Stimulated activated naive CD8-positive, alpha-beta T cell treated with anti-CD3 and anti-CD28 coated beads, Interleukin-15, amount 100 ng/mL, for 72 hours (primary cell): ENCODE measurements around the gene SS18L1.
A peak's percentile ranks its signal among the peaks of the same experiment; 100 is the strongest.

Experiments used
- ATAC-seq: fragments of 150-1000 bp; cut with Tn5 transposase; 2 replicates; pipeline ENCODE4 v1.10.0; 2021; ENCODE audit warnings: mild to moderate bottlenecking, moderate library complexity
- DNase-seq, 2 donors: peaks; one replicate each; pipeline ENCODE4 v3.0.0; 2021 to 2022
- H3K27ac Mint-ChIP-seq, 2 donors: one replicate each; pipeline ENCODE4 v1.8.0; 2022; ENCODE audit warnings: mild to moderate bottlenecking in 2 of 2, mixed read lengths in 2 of 2, moderate library complexity in 2 of 2
- H3K27me3 Mint-ChIP-seq: one replicate; pipeline ENCODE4 v1.8.0; 2022; ENCODE audit warnings: mixed read lengths
- H3K4me1 Mint-ChIP-seq: one replicate; pipeline ENCODE4 v1.8.0; 2022; ENCODE audit warnings: mild to moderate bottlenecking, mixed read lengths
- H3K4me3 Mint-ChIP-seq, 2 donors: one replicate each; pipeline ENCODE4 v1.8.0; 2022; ENCODE audit warnings: mild to moderate bottlenecking in 2 of 2, mixed read lengths in 2 of 2, moderate library complexity in 1 of 2
- H3K9me3 Mint-ChIP-seq, 2 donors: one replicate each; pipeline ENCODE4 v1.8.0; 2022; ENCODE audit warnings: mixed read lengths in 2 of 2

Gene SS18L1

DNA sequence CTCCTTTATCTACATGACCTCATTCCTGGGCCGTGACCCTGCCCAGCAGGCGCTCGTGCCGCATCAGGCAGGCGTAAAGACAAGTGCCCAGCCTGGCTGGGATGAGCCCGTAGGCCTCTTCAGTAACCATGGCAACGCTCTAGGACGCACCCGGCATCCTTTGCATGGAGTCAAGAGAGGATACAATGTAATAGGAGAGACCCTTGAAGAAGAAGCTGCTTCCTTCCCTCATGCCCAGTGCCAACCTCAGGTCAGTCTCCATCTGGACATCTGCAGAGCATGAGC is 26.3 kb upstream of the SS18L1 start:
- Mint-ChIP-seq H3K4me3 (peak overlapping the region; percentile 26 to 60), H3K27ac (no peak overlapping the region), H3K9me3 (peaks cover 8 to 25% of the 10 kb centered on the region in 2 donors), H3K4me1 (peaks cover 47% of the 10 kb centered on the region), H3K27me3 (no peaks in the 10 kb centered on the region)
- ATAC-seq (no peak), DNase-seq (no peak)

DNA sequence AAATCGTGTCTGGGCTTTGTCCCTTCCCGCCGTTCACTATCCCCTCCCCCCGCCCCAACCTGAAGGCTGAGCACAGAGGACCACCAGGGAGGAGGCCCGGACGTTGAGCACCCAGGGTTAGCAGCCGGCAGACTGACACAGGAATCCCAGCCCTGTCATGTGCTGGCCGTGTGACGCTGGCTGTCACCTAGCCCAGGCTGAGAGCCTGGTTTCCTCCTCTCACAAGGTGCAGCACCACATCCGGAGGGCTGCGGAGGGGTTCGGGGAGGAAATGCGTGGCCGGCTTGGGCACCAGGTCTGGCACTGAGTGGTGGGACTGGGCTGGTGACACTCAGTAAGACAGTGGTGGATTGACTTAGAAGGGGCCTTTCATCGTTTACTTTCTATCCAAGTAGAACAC is 25.9 kb upstream of the SS18L1 start:
- peak; percentile 66 to 83 for DNase-seq
- peak; percentile 70 for ATAC-seq
- H3K4me3 Mint-ChIP-seq, result peak overlapping the region; percentile 42 to 60

DNA sequence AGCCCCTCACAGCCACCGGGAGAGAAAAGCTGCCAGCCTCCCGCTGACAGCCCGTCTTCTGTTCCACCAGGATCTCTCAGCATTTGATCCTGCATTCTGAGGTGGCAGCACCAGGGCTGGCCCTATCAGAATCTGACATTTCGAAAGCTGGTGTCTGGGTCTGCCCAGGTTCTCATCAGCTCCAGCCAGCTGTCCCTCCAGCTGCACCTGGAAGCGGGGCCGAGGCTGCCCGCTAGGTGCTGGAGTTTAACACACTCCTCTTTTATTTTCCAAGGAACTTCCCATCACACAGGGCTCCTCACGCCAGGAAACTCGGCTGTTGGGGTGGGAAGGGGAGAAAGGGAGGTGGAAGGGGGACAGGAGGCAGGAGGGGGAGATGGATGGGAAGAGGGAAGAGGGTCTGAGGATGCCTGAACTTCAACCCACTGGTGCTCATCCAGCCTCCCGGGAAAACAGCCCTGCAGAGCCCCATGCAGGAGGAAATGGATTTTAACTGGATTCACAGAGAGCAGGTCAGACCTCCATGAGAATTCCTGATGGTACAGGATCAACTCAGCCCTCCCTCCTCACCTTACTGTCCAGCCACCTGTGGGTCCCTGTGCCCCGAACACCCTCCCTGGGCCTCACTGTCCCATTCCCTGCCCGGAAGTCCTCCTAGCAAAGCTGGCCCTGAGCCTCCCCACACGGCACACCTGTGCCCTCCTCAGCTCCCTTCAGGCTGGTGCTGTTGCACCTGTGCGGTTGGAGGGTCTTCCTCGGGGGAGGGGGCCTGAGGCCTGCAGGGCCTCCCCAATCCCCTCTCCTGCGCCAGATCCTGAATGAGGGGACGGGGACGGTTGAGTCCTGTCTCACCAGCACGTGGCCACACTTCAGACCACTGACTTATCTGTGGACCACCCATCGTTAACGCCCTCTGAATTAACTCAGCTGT is 25.2 kb upstream of the SS18L1 start:
- no peaks in the 10 kb centered on the region for H3K27me3 Mint-ChIP-seq
- DNase-seq (no peak), ATAC-seq (no peak)
- H3K4me1 Mint-ChIP-seq, result peaks cover 49% of the 10 kb centered on the region
- H3K27ac Mint-ChIP-seq, result no peak overlapping the region
- H3K9me3 Mint-ChIP-seq, result peaks cover under 1 to 15% of the 10 kb centered on the region in 2 donors
- H3K4me3 Mint-ChIP-seq, result peak overlapping the region; percentile 42 to 60

More for the DNA sequence above, 25.9 kb upstream of the SS18L1 start:
- Mint-ChIP-seq H3K27me3 (no peaks in the 10 kb centered on the region), H3K9me3 (peaks cover 8 to 22% of the 10 kb centered on the region in 2 donors), H3K4me1 (peaks cover 47% of the 10 kb centered on the region), H3K27ac (peak overlapping the region in 1 of 2 donors; percentile 84)

DNA sequence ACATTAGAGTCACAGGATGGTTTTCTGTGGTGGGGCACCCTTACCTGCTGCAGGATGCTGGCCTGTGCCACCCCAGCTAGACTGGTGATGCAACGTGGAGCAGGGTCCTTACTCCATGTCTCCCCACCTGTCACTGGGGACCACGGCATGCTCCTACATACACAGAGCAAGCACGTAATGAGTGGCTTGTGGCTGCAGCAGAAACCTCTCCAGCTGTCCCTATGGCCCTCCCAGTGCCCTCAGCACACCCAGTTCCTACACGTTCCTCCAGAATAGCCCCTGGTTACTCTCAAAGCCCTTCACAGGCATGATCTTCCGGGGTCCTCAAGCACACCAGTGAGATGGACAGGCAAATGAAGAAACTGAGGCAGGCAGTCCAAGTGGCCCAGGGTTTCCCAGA is 24.5 kb upstream of the SS18L1 start:
- DNase-seq, result no peak
- no peak for ATAC-seq
- H3K27me3 Mint-ChIP-seq, result no peaks in the 10 kb centered on the region
- peaks cover 57% of the 10 kb centered on the region for H3K4me1 Mint-ChIP-seq
- no peak overlapping the region for H3K4me3 Mint-ChIP-seq
- H3K27ac Mint-ChIP-seq, result no peak overlapping the region
- H3K9me3 Mint-ChIP-seq, result peaks cover 0 to 7% of the 10 kb centered on the region in 2 donors

DNA sequence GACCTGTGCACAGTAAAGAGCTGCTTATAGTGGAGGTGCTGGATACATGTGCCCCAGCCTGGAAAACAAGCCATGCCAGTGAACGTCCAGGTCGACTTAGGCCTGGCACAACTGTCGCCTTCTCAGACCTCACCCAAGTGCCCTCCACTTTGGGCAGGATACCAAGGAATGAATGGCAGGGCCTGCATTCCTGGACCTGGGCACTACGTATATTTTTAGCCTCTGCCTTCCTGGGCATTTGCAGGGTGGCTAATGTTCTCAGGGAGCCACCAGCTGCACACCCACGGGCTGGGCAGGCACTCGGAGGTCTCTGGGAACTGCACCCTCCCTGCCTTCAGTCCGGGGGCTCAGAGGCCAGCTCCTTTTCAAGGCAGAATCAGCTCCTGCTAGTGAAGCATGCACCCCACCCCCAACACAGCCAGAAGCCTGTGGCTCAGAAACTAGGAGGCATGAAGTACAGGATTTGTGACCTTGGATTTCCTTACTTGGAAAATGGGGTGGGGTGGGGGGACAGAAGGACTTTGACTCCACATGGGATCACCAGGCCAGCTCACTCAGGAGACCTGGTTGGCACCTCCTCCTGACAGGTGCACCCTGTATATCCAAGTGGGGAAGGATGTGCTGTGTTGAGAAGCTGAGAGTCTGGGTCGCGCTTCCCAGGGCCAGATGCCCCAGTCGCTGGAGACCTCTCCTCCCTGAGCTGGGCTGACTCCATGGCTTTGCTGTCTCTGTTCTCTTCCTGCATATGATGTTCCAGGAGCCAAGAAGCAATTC is 23.8 kb upstream of the SS18L1 start:
- Mint-ChIP-seq H3K27me3 (no peaks in the 10 kb centered on the region), H3K9me3 (peaks cover 0 to 7% of the 10 kb centered on the region in 2 donors), H3K4me1 (peaks cover 63% of the 10 kb centered on the region), H3K27ac (no peak overlapping the region), H3K4me3 (no peak overlapping the region)
- no peak for ATAC-seq
- no peak for DNase-seq

- DNase-seq (no peak), ATAC-seq (no peak)
- Mint-ChIP-seq H3K4me1 (peaks cover 68% of the 10 kb centered on the region), H3K4me3 (peak overlapping the region in 1 of 2 donors; percentile 19), H3K9me3 (peaks cover 0 to 7% of the 10 kb centered on the region in 2 donors), H3K27me3 (no peaks in the 10 kb centered on the region), H3K27ac (no peak overlapping the region)
These were observed 23.2 kb upstream of the SS18L1 start for GRCh38 chr20:62120365-62120762.

GRCh38 chr20:62120990-62121775 is 22.4 kb upstream of the SS18L1 start:
- Mint-ChIP-seq H3K4me1 (peaks cover 68% of the 10 kb centered on the region), H3K9me3 (peaks cover 0 to 2% of the 10 kb centered on the region in 2 donors), H3K4me3 (peak overlapping the region; percentile 82 to 86), H3K27ac (peak overlapping the region; percentile 80 to 92), H3K27me3 (no peaks in the 10 kb centered on the region)
- ATAC-seq (peak; percentile 14), DNase-seq (no peak)

DNA sequence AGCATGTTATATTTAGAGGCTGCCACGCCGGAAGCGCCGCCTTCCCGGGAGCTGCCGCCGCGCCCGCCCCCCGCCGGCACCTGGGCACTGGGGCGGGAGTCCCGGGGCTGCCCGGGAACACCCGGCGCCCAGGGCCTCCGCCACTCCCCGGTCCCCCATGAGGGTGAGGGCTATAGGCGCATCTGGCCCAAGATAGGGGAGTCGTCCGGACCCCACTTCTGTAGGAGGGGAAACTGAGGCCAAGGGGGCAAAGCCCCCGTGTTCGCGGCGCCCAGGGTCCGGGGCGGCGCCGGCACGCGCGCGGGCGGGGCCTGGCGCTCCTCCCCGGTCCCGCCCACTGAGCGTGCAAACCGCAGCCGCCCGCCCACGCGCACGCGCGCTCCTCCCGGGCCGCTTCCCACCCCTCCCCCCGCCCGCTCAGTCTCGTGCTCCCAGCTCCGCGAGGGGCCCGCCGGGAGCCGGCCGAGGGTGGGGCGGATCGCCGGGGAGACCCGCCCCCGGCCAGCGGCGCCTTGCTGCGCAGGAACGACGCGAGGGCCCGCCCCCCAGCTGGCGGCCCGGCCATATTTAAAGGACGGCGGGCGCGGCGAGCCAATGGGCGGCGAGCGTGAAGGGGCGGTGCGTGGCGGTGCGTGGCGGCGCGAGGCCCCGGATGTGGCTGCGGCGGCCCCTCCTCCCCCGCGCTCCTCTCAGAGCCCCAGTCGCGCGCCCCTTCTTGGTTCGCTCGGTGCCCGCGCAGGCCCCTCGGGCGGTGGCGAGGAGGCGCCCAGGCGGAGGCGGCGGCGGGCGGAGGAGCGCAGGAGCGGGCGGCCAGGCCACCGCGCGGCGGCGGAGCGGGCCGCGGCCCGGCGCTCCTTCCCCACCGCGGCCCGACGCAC is 21.6 kb upstream of the SS18L1 start, which contains the start of gene LSM14B:
Gene LSM14B, plus strand, starts transcription at position 700 of the 878 bp plus-strand sequence. CDS start 192 bp downstream, outside the sequence.
- H3K27me3 Mint-ChIP-seq, result no peaks in the 10 kb centered on the region
- peak; percentile 97 to 98 for DNase-seq
- peaks cover 66% of the 10 kb centered on the region for H3K4me1 Mint-ChIP-seq
- H3K27ac Mint-ChIP-seq, result peak within 1 kb of the TSS; percentile 80 to 92
- ATAC-seq, result peak; percentile 83
- no peaks in the 10 kb centered on the region for H3K9me3 Mint-ChIP-seq
- H3K4me3 Mint-ChIP-seq, result peak within 1 kb of the TSS; percentile 82 to 90

GRCh38 chr20:62122654-62123449 is 20.7 kb upstream of the SS18L1 start:
- no peaks in the 10 kb centered on the region for H3K9me3 Mint-ChIP-seq
- ATAC-seq, result peak; percentile 21

GRCh38 chr20:62123450-62124118 is 20.0 kb upstream of the SS18L1 start:
- H3K4me3 Mint-ChIP-seq, result peak overlapping the region; percentile 80 to 90
- H3K27ac Mint-ChIP-seq, result peak overlapping the region in 1 of 2 donors; percentile 67
- H3K27me3 Mint-ChIP-seq, result no peaks in the 10 kb centered on the region
- no peaks in the 10 kb centered on the region for H3K9me3 Mint-ChIP-seq
- H3K4me1 Mint-ChIP-seq, result peaks cover 55% of the 10 kb centered on the region
- ATAC-seq (no peak), DNase-seq (no peak)

More at GRCh38 chr20:62122654-62123449, 20.7 kb upstream of the SS18L1 start:
- Mint-ChIP-seq H3K27me3 (no peaks in the 10 kb centered on the region), H3K4me3 (peak overlapping the region; percentile 80 to 90), H3K4me1 (peaks cover 58% of the 10 kb centered on the region), H3K27ac (no peak overlapping the region)
- peak in 1 of 2 donors; percentile 45 for DNase-seq

DNA sequence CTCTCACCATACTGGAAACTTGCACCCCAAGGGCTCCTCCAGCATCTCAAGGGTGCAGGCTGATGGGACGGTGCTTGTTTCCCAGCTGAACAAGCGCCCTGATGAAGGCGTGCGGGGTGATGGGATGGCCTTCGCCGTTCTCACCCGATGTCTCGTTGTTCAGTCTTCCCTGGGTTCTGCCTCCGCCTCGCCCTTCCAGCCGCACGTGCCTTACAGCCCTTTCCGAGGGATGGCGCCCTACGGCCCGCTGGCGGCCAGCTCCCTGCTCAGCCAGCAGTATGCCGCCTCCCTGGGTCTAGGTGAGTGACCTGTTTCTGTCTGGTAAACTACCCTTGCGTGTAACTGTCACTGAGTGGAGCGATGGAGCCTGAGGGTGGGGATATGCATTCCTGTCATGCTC is 17.4 kb upstream of the SS18L1 start:
- no peaks in the 10 kb centered on the region for H3K27me3 Mint-ChIP-seq
- no peak for ATAC-seq
- peaks cover 47% of the 10 kb centered on the region for H3K4me1 Mint-ChIP-seq
- H3K27ac Mint-ChIP-seq, result no peak overlapping the region
- no peaks in the 10 kb centered on the region for H3K9me3 Mint-ChIP-seq
- no peak for DNase-seq
- H3K4me3 Mint-ChIP-seq, result no peak overlapping the region

DNA sequence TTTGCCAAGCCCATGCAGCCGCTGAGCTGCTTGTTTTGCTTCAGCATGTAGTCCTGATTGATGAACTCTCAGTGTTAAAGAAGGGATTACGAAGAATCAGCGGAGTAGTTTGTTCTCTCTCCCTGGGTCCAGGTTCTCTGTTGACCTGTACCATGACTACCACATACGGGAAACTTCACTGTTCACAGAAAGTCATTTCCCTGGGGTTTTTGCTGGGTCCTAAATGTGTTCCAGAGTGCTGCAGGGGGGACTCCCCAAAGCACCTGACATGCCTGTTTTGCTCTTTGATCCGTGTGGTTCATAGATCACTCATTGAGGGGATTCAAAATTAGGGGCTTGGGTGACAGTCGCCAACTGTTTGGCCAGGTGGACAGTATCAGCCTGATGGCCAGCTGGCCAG is 15.8 kb upstream of the SS18L1 start:
- Mint-ChIP-seq H3K4me3 (no peak overlapping the region), H3K4me1 (peaks cover 59% of the 10 kb centered on the region), H3K27me3 (no peaks in the 10 kb centered on the region), H3K27ac (peak overlapping the region in 1 of 2 donors; percentile 29), H3K9me3 (no peaks in the 10 kb centered on the region)
- DNase-seq, result no peak
- ATAC-seq, result no peak

DNA sequence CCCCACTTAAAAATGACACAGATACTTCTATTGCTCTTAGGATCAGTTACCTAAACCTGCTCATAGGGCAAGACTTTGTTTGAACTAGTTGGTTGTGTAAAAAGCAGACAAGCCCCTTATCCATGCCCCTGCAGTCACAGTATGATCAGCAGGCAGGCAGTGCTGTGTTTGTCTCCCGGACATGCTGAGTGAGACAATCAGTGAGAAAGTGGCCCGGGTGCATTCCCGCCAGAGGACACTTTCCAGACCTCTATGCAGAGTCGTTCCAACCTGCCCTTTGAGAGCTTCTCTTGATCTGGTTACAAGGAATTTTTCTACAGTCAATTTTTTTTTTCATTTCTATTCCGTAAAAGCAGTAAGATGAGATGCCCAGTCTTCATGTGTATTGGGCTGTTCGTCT is 15.1 kb upstream of the SS18L1 start:
- no peak overlapping the region for H3K4me3 Mint-ChIP-seq
- H3K4me1 Mint-ChIP-seq, result peaks cover 62% of the 10 kb centered on the region
- no peak overlapping the region for H3K27ac Mint-ChIP-seq
- H3K9me3 Mint-ChIP-seq, result no peaks in the 10 kb centered on the region
- H3K27me3 Mint-ChIP-seq, result no peaks in the 10 kb centered on the region
- ATAC-seq (no peak), DNase-seq (no peak)
